ENCODE results near the gene CTSD. TPM values are rescaled to one million over a fixed set of nuclear protein-coding genes. Genes with fewer than 3 reads are reported as not detected.

Gene CTSD
- total and polyA plus RNA-seq, 2 of the 8 experiments (the other 6 are each of a cell fraction or from before 2014, with no cell fraction given): 169 to 173 TPM

DNA sequence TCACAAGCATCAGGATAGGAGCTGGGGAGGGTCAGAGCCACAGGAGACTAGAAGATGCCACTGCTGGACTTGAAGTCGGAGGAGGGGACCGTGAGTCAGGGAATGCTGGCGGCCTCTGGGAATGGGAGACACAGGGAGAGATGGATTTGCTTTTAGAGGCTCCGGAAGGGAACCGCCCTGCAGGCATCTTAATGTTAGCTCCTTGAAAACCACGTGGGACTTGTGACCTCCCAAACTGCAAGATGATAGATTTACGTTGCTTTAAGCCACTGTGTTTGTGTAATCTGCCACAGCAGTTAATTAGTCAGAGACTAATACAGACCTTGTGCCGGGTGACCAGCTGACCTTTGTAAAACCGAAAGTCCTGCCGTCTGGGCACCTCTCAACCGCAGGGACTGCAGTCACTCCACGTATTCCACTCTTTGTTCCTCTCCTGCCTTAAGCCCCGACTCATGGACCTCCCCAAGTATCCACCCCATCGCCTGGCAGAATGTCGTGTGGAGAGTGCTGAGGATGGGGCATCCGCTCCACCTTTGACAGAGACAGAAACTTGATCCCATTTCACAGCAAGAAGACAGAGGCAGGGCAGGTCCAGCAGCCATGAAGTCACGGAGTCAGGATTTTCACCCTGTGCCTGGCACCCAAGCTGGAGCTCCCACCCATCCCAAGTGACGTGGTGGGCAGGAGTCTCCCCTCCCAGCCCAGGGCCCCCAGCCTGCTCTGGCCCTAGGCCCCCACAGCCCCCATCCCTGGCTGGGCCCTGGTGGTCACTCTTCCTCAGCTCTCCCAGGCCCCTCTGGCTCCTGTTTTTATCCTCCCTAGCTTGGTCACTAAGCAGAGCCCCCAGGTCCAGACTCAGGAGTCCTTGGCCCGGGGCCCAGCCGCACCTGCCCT, 19.4 kb upstream of the CTSD start:
- Histone ChIP-seq H2BK20ac (ENCODE audit: low read length) (no peak overlapping the region), H3K4me1 (replicated peaks in 1 of 4; ENCODE audit: control insufficient read depth in 3 of 4, insufficient read depth in 4 of 4, low read length in 3 of 4) (peaks cover 2 to 15% (median 4%) of the 10 kb centered on the region in 4 experiments; a peak in 6 of 7 replicates), H4K8ac (ENCODE audit: extremely low read depth, insufficient read depth, low read length) (no peak overlapping the region), H2BK5ac (ENCODE audit: low read depth, low read length) (no peak overlapping the region), H4K5ac (ENCODE audit: insufficient read length, low read depth, low read length) (no peak overlapping the region), H2AK5ac (ENCODE audit: low read depth, low read length) (no peak overlapping the region), H3K14ac (ENCODE audit: insufficient read length) (no peak overlapping the region), H2BK120ac (replicated peaks; ENCODE audit: low read depth, low read length) (no peak overlapping the region), H2BK12ac (ENCODE audit: low read depth, low read length) (no peak overlapping the region), H2AFZ (ENCODE audit: low read length) (no peak overlapping the region), H3K4me2 (ENCODE audit: insufficient read depth in 1 of 2, low read depth in 2 of 2, low read length in 2 of 2) (no peak overlapping the region), H3K27ac (ENCODE audit: low read depth, low read length) (no peak overlapping the region), H2BK15ac (ENCODE audit: low read length) (no peak overlapping the region), H3K36me3 (ENCODE audit: control insufficient read depth in 2 of 4, insufficient read depth in 4 of 4, low read length in 3 of 4) (no peaks in the 10 kb centered on the region), H3K9me3 (ENCODE audit: insufficient read depth in 2 of 2, low read depth in 1 of 2, low read length in 1 of 2) (no peaks in the 10 kb centered on the region), H4K20me1 (replicated peaks in 1 of 2; ENCODE audit: control insufficient read depth in 1 of 2, insufficient read depth in 2 of 2, low read length in 2 of 2) (no peaks in the 10 kb centered on the region), H3K56ac (replicated peaks; ENCODE audit: insufficient read length, low read depth, low read length) (no peak overlapping the region), H3K27me3 (replicated peaks in 1 of 4; ENCODE audit: control insufficient read depth in 3 of 4, extremely low read depth in 1 of 4, insufficient read depth in 3 of 4, low read length in 3 of 4) (peaks cover 0 to 3% (median 0%) of the 10 kb centered on the region in 4 experiments; a peak in 3 of 7 replicates), H3K9ac (replicated peaks in 1 of 4; ENCODE audit: extremely low read depth in 1 of 4, low read depth in 3 of 4, low read length in 3 of 4) (no peak overlapping the region), H3K79me1 (ENCODE audit: low read depth, low read length) (no peaks in the 10 kb centered on the region), H3K4me3 (ENCODE audit: extremely low read depth in 1 of 4, insufficient read depth in 2 of 4, low read depth in 3 of 4, low read length in 4 of 4) (no peak overlapping the region), H3K4ac (replicated peaks; ENCODE audit: insufficient read length, low read depth, low read length) (no peak overlapping the region), H3K23ac (ENCODE audit: insufficient read length) (no peak overlapping the region), H4K91ac (replicated peaks; ENCODE audit: insufficient read length, low read length) (peak overlapping the region; percentile 61), H3K18ac (ENCODE audit: extremely low read depth, low read length) (peak overlapping the region; percentile 34; the same call in 1 of the 2 replicates), H3K79me2 (ENCODE audit: control insufficient read depth in 1 of 2, insufficient read depth in 2 of 2, low read length in 2 of 2) (no peaks in the 10 kb centered on the region), H3K23me2 (ENCODE audit: low read depth, low read length) (no peaks in the 10 kb centered on the region)
- FAIRE-seq (no peak), DNase-seq (ENCODE audit: low read depth in 1 of 2, low spot score in 2 of 2) (no peak)
- TF ChIP-seq JUND (IDR thresholded peaks at IDR 0.05; ENCODE audit: low read length) (no peak), BRCA1 (IDR thresholded peaks at IDR 0.05; ENCODE audit: low read depth, low read length) (no peak), SRF (IDR thresholded peaks at IDR 0.05; ENCODE audit: low read depth, low read length) (no peak), NANOG (IDR thresholded peaks at IDR 0.05; ENCODE audit: insufficient read depth, low read depth, low read length, poor library complexity, severe bottlenecking) (no peak)
- ChIA-PET CTCF (ENCODE audit: partially characterized antibody) (interaction anchor here (0.9 to 4.2 kb wide), 8 partner anchors 11 to 368 kb away, joined by 3 to 21 read pairs (median 4); no protein-coding TSS in a partner anchor), POLR2A (ENCODE audit: partially characterized antibody) (interaction anchor here (1.2 kb wide), 1 partner anchor 9 kb away, joined by 6 read pairs; no protein-coding TSS in a partner anchor)
- 83% methylated on average over 17 of the region's 20 CpGs; no CpG with 5 or more reads in 1 of the 2 experiments for WGBS, 2 experiments (ENCODE audit: extremely low coverage in 1 of 2, insufficient coverage in 1 of 2, insufficient read length in 1 of 2, insufficient replicate concordance in 2 of 2, low coverage in 1 of 2, low lambda C conversion rate in 2 of 2, missing lambda C conversion rate in 1 of 2)
